Stimulated activated CD8-positive, alpha-beta memory T cell treated with anti-CD3 and anti-CD28 coated beads, Interleukin-7, amount 100 ng/mL, for 1 hour (primary cell): ENCODE results near the gene KRTAP10-8.
"Not testable (repeated sequence)": the region's sequence is repeated elsewhere in the genome, so short reads cannot be mapped to it uniquely, and the experiment has no call there.

Experiments used
- DNase-seq, 2 donors: peaks; one replicate each; pipeline ENCODE4 v3.0.0-alpha.2; 2020; ENCODE audit warnings: low read depth in 2 of 2

The KRTAP10-8 gene

GRCh38 chr21:44646366-44647221 lies 34.7 kb downstream of the KRTAP10-8 start, which contains the start of gene KRTAP10-11:
Gene KRTAP10-11 (plus strand): TSS chr21:44646414. CDS start chr21:44646459, 45 bp downstream.
- not testable (repeated sequence) for DNase-seq

- no peak for DNase-seq
Measured at GRCh38 chr21:44647222-44647552, 35.3 kb downstream of the KRTAP10-8 start.

GRCh38 chr21:44648557-44649311 lies 36.9 kb downstream of the KRTAP10-8 start:
- no peak for DNase-seq

- no peak for DNase-seq
Measured at GRCh38 chr21:44649521-44650100, 37.7 kb downstream of the KRTAP10-8 start.

- no peak for DNase-seq
Measured at GRCh38 chr21:44650265-44650972, 38.5 kb downstream of the KRTAP10-8 start.

- DNase-seq, result no peak
Measured at GRCh38 chr21:44650973-44651675, 39.2 kb downstream of the KRTAP10-8 start.

GRCh38 chr21:44653123-44653522 lies 41.2 kb downstream of the KRTAP10-8 start:
- DNase-seq, result no peak

GRCh38 chr21:44653656-44654575 lies 42.0 kb downstream of the KRTAP10-8 start:
- DNase-seq, result peak in 1 of 2 donors; percentile 10

- DNase-seq, result no peak
Measured at GRCh38 chr21:44654576-44655175, 42.8 kb downstream of the KRTAP10-8 start, which contains the start of gene KRTAP12-4. Gene KRTAP12-4 (minus strand): TSS chr21:44654659. CDS start chr21:44654614, 45 bp downstream.

- no peak for DNase-seq
Measured at GRCh38 chr21:44656868-44657267, 45.0 kb downstream of the KRTAP10-8 start.

GRCh38 chr21:44657635-44658540 lies 46.0 kb downstream of the KRTAP10-8 start, which contains the start of gene KRTAP12-3:
Gene KRTAP12-3 (plus strand): TSS chr21:44657932. CDS start chr21:44657980, 48 bp downstream.
- peak in 1 of 2 donors; percentile 8 for DNase-seq

- DNase-seq, result no peak
Measured at GRCh38 chr21:44658541-44658910, 46.6 kb downstream of the KRTAP10-8 start.

- no peak for DNase-seq
Measured at GRCh38 chr21:44658913-44659595, 47.2 kb downstream of the KRTAP10-8 start.

GRCh38 chr21:44661567-44661966 lies 49.7 kb downstream of the KRTAP10-8 start:
- DNase-seq, result not testable (repeated sequence)
